RWPE2 (cell line): ENCODE results near the gene GSDMA.

Experiments
- ATAC-seq: fragments of 200-7000 bp; cut with Tn5 transposase; 3 replicates; pipeline ENCODE4 v1.9.1; 2021; ENCODE audit warnings: low read depth
- DNase-seq: peaks from one replicate; pipeline ENCODE4 v3.0.0-alpha.2; 2020; ENCODE audit warnings: low spot score
- H3K27ac ChIP-seq: fragments of 450-650 bp; 2 replicates; pipeline ENCODE4 v1.5.1; 2017; ENCODE audit warnings: mild to moderate bottlenecking; ENCODE audit not compliant: poor library complexity, severe bottlenecking
- H3K27me3 ChIP-seq: fragments of 250-450 bp; sonication (Bioruptor Pico); 2 replicates; pipeline ENCODE4 v1.5.1; 2021; ENCODE audit warnings: mild to moderate bottlenecking, moderate library complexity; ENCODE audit not compliant: insufficient read depth, poor library complexity, severe bottlenecking
- H3K36me3 ChIP-seq: fragments of 250-450 bp; sonication (Bioruptor Pico); 2 replicates; pipeline ENCODE4 v1.5.1; 2020; ENCODE audit warnings: low read depth, mild to moderate bottlenecking, moderate library complexity
- H3K4me1 ChIP-seq: fragments of 250-450 bp; sonication (Bioruptor Pico); 2 replicates; pipeline ENCODE4 v1.5.1; 2021; ENCODE audit warnings: mild to moderate bottlenecking, moderate library complexity; ENCODE audit not compliant: insufficient read depth, poor library complexity, severe bottlenecking
- H3K4me3 ChIP-seq: fragments of 250-450 bp; sonication (Bioruptor Pico); 2 replicates; pipeline ENCODE4 v1.5.1; 2021; ENCODE audit warnings: mild to moderate bottlenecking, moderate library complexity; ENCODE audit not compliant: severe bottlenecking
- H3K9me3 ChIP-seq: fragments of 250-450 bp; sonication (Bioruptor Pico); 2 replicates; pipeline ENCODE4 v1.5.1; 2021; ENCODE audit warnings: mild to moderate bottlenecking, moderate library complexity; ENCODE audit not compliant: severe bottlenecking
- CTCF ChIP-seq: fragments of 450-650 bp; IDR thresholded peaks from one replicate; pipeline ENCODE4 v1.5.1; 2017; ENCODE audit warnings: mild to moderate bottlenecking, moderate library complexity; ENCODE audit not compliant: poor library complexity, severe bottlenecking

The GSDMA gene

DNA sequence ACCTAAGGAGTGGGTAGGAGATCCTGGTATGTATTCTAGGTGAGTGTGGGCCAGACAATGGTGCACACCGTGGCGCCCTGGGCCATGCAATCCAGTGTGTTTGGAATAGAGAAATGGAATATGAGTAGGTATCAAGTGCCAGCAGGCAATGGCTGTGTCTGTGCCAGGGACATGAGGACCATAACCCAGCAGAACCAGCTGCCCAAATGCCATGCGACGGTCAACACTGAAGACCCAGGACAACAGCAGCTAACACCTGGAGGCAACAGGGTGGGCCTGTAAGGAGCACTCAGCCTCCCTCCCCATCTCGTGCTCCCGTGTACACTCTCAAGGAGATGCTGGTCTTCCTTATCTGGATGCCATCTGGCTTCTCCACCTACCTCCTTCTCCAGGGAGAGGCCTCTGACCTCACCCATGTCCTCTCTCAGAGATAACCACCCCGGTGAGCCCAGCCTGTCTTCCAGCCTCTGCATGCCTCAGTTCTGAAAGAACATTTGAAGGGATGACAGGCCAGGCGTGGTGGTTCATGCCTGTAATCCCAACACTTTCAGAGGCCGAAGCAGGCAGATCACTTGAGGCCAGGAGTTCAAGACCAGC is 43.6 kb upstream of the GSDMA start:
- no peak for TF ChIP-seq CTCF
- Histone ChIP-seq H3K27ac (no peak overlapping the region), H3K36me3 (peaks cover 20% of the 10 kb centered on the region), H3K9me3 (no peaks in the 10 kb centered on the region), H3K4me3 (no peak overlapping the region), H3K4me1 (no peaks in the 10 kb centered on the region), H3K27me3 (no peaks in the 10 kb centered on the region)
- DNase-seq (no peak), ATAC-seq (no peak)

DNA sequence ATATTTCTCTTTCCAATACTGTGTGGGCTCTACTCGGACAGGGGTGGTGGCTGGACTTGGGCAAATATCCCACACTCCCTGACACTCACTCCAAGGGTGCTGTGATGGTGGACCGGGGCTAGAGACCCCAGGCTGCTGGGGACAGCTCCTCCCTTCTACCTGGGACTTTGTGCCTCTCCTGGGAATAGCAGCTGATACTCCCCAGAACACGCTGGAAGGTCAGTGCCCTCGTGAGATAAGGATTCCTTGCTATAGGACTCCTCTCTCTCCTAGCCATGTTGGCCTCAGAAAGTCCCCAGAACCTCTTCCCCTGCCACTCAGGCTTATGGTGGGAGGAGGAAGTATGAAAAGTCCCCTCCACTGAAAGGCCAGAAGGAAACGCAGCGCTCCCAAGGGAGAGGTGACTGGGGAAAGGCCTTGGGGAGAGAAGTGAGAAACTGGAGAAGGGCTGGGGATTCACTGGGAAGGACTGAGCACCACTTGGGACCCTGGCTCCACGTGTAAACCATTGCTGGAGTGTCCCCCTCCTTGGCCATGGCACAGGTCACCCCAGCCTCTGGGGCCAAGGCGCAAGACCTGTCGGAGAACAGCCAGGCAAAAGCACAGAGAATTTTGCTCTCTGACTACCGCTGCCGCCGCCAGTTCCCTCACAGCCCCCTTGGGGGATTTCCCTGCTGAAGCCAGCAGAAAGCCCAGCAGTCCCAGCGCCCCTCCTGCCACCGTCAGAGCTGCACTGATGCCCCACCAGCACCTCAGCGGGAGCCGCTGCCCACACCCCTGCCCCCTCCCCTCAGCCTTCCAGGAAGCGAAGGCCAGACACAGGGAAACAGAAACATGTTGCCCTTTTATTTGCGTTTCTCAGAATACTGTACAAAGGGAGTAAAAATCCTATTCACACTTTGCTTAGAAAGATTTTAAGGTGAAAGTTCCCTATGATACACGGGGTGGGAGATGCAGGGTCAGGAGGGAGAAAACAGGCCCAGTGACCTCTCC is 42.3 kb upstream of the GSDMA start:
- peaks cover 20% of the 10 kb centered on the region for H3K36me3 ChIP-seq
- no peak for ATAC-seq
- no peaks in the 10 kb centered on the region for H3K4me1 ChIP-seq
- H3K9me3 ChIP-seq = no peaks in the 10 kb centered on the region
- H3K4me3 ChIP-seq = no peak overlapping the region
- no peak for TF ChIP-seq CTCF
- no peaks in the 10 kb centered on the region for H3K27me3 ChIP-seq
- DNase-seq = no peak
- no peak overlapping the region for H3K27ac ChIP-seq

DNA sequence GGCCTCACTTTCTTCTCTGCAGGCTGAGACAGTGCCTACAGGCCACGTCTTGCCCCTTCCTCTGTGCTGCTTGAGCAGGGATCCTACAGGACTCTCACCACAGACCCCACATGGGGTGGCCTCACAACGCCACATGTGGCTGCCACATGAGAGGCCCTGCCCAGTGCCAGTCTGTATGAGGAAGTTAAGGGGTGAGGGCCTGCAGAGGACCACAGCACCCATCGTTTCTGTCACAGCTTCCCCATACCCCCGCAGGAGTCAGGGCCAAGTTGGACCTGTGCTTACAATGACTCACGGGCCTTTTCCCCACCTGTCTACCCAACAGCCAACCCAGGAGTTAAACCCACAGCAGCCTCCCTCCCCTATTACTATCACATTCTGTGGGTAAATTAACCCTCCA is 41.5 kb upstream of the GSDMA start:
- no peak overlapping the region for H3K27ac ChIP-seq
- H3K4me1 ChIP-seq = peaks cover under 1% of the 10 kb centered on the region
- H3K4me3 ChIP-seq = no peak overlapping the region
- no peak for TF ChIP-seq CTCF
- H3K27me3 ChIP-seq = no peaks in the 10 kb centered on the region
- DNase-seq (no peak), ATAC-seq (no peak)
- no peaks in the 10 kb centered on the region for H3K9me3 ChIP-seq
- H3K36me3 ChIP-seq = peaks cover 20% of the 10 kb centered on the region

GRCh38 chr17:39922006-39922405 is 40.8 kb upstream of the GSDMA start:
- no peak for DNase-seq
- no peaks in the 10 kb centered on the region for H3K9me3 ChIP-seq
- no peak overlapping the region for H3K27ac ChIP-seq
- H3K4me1 ChIP-seq = peaks cover 3% of the 10 kb centered on the region
- no peak overlapping the region for H3K4me3 ChIP-seq
- no peak for TF ChIP-seq CTCF
- ATAC-seq = no peak
- H3K27me3 ChIP-seq = no peaks in the 10 kb centered on the region
- peaks cover 20% of the 10 kb centered on the region for H3K36me3 ChIP-seq

GRCh38 chr17:39923230-39923629 is 39.6 kb upstream of the GSDMA start:
- no peaks in the 10 kb centered on the region for H3K27me3 ChIP-seq
- H3K36me3 ChIP-seq = peaks cover 20% of the 10 kb centered on the region
- H3K9me3 ChIP-seq = no peaks in the 10 kb centered on the region
- peaks cover 3% of the 10 kb centered on the region for H3K4me1 ChIP-seq
- DNase-seq (no peak), ATAC-seq (no peak)
- no peak for TF ChIP-seq CTCF
- no peak overlapping the region for H3K4me3 ChIP-seq
- H3K27ac ChIP-seq = no peak overlapping the region
